MM.1S (cell line): ENCODE measurements around the gene PRKCE.

Experiments
- DNase-seq: peaks from one replicate; pipeline ENCODE4 v3.0.0-alpha.2; 2015
- H2AFZ ChIP-seq: fragments of 300-600 bp; sonication (generic); 2 replicates; pipeline ENCODE4 v1.6.0; 2016; ENCODE audit warnings: antibody characterized with exemption, low read length
- H3F3A ChIP-seq: fragments of 300-600 bp; sonication (generic); 2 replicates; pipeline ENCODE4 v1.6.1; 2016; ENCODE audit warnings: mild to moderate bottlenecking, antibody characterized with exemption, low read length, moderate library complexity, mixed read lengths; ENCODE audit not compliant: insufficient read depth
- H3K27ac ChIP-seq: fragments of 300-600 bp; sonication (generic); 2 replicates; pipeline ENCODE4 v1.5.1; 2016; ENCODE audit warnings: mild to moderate bottlenecking, low read length
- H3K27me3 ChIP-seq: fragments of 300-600 bp; sonication (generic); replicated peaks from 2 replicates; pipeline ENCODE4 v1.6.0; 2016; ENCODE audit warnings: low read length; ENCODE audit not compliant: insufficient read depth
- H3K36me3 ChIP-seq: fragments of 300-600 bp; sonication (generic); replicated peaks from 2 replicates; pipeline ENCODE4 v1.6.1; 2016; ENCODE audit warnings: mild to moderate bottlenecking, low read length, mixed read lengths; ENCODE audit not compliant: insufficient read depth
- H3K4me1 ChIP-seq: fragments of 300-600 bp; sonication (generic); 2 replicates; pipeline ENCODE4 v1.6.1; 2016; ENCODE audit warnings: low read length, mixed read lengths
- H3K4me2 ChIP-seq: fragments of 300-600 bp; sonication (generic); 2 replicates; pipeline ENCODE4 v1.6.0; 2016; ENCODE audit warnings: low read depth, low read length
- H3K4me3 ChIP-seq: fragments of 300-600 bp; sonication (generic); 2 replicates; pipeline ENCODE4 v1.5.1; 2016; ENCODE audit warnings: low read length, mixed read lengths
- H3K79me2 ChIP-seq: fragments of 300-600 bp; sonication (generic); 2 replicates; pipeline ENCODE4 v1.6.1; 2016; ENCODE audit warnings: mixed run types, low read length, mixed read lengths
- H3K9ac ChIP-seq: fragments of 300-600 bp; sonication (generic); 2 replicates; pipeline ENCODE4 v1.6.1; 2016; ENCODE audit warnings: low read length, mixed read lengths
- H3K9me2 ChIP-seq: fragments of 300-600 bp; sonication (generic); replicated peaks from 2 replicates; pipeline ENCODE4 v1.6.1; 2016; ENCODE audit warnings: mild to moderate bottlenecking, low read length, mixed read lengths; ENCODE audit not compliant: insufficient read depth
- H3K9me3 ChIP-seq: fragments of 300-600 bp; sonication (generic); replicated peaks from 2 replicates; pipeline ENCODE4 v1.6.1; 2016; ENCODE audit warnings: mild to moderate bottlenecking, low read length, mixed read lengths; ENCODE audit not compliant: insufficient read depth
- H4K20me1 ChIP-seq: fragments of 300-600 bp; sonication (generic); 2 replicates; pipeline ENCODE4 v1.6.1; 2016; ENCODE audit warnings: mild to moderate bottlenecking, low read length, moderate library complexity, mixed read lengths; ENCODE audit not compliant: insufficient read depth
- EZH2 ChIP-seq: fragments of 300-600 bp; sonication (generic); optimal IDR thresholded peaks from 2 replicates; pipeline ENCODE3; 2017; ENCODE audit warnings: low read depth, mild to moderate bottlenecking, antibody characterized with exemption, low read length, mixed read lengths
- EZH2phosphoT487 ChIP-seq: fragments of 300-600 bp; sonication (generic); IDR thresholded peaks from 2 replicates; pipeline ENCODE4 v1.6.1; 2018; ENCODE audit warnings: antibody characterized with exemption, low read length
- TF ChIP-seq, protein P1 (sequence below): fragments of 300-600 bp; sonication (generic); IDR thresholded peaks from 2 replicates; pipeline ENCODE4 v1.5.1; 2016; ENCODE audit warnings: antibody characterized with exemption, low read length, mixed read lengths

PRKCE gene

DNA sequence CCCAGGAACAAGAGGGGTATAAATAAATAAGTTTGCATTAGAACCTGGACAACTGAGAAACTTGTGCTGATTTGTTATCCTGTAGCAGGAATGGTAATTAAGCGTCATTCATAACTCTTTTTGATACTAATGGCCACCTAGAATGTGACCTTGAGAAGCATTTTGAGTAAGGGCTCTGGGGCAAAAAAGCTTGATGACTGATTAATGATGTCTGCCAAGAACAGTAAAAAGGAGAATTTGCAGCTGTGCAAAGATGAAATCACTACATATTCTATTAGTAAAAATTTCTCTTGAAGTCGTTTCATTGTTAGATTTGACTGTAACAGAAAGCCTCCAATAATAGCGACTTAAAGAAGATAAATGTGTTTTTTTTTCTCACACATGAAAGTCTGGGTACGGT is 157.7 kb downstream of the PRKCE start:
- no peaks in the 10 kb centered on the region for H3K9me3 ChIP-seq
- H3F3A ChIP-seq = no peaks in the 10 kb centered on the region
- H3K79me2 ChIP-seq = no peaks in the 10 kb centered on the region
- H3K4me2 ChIP-seq = no peak overlapping the region
- H3K27ac ChIP-seq = no peak overlapping the region
- H4K20me1 ChIP-seq = no peaks in the 10 kb centered on the region
- TF ChIP-seq EZH2 (no peak), EZH2phosphoT487 (no peak)
- TF ChIP-seq, protein P1, sequence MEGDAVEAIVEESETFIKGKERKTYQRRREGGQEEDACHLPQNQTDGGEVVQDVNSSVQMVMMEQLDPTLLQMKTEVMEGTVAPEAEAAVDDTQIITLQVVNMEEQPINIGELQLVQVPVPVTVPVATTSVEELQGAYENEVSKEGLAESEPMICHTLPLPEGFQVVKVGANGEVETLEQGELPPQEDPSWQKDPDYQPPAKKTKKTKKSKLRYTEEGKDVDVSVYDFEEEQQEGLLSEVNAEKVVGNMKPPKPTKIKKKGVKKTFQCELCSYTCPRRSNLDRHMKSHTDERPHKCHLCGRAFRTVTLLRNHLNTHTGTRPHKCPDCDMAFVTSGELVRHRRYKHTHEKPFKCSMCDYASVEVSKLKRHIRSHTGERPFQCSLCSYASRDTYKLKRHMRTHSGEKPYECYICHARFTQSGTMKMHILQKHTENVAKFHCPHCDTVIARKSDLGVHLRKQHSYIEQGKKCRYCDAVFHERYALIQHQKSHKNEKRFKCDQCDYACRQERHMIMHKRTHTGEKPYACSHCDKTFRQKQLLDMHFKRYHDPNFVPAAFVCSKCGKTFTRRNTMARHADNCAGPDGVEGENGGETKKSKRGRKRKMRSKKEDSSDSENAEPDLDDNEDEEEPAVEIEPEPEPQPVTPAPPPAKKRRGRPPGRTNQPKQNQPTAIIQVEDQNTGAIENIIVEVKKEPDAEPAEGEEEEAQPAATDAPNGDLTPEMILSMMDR = no peak
- no peak overlapping the region for H2AFZ ChIP-seq
- H3K36me3 ChIP-seq = no peaks in the 10 kb centered on the region
- no peaks in the 10 kb centered on the region for H3K27me3 ChIP-seq
- no peak overlapping the region for H3K4me3 ChIP-seq
- H3K4me1 ChIP-seq = no peaks in the 10 kb centered on the region
- DNase-seq = no peak
- no peaks in the 10 kb centered on the region for H3K9me2 ChIP-seq
- H3K9ac ChIP-seq = no peak overlapping the region

DNA sequence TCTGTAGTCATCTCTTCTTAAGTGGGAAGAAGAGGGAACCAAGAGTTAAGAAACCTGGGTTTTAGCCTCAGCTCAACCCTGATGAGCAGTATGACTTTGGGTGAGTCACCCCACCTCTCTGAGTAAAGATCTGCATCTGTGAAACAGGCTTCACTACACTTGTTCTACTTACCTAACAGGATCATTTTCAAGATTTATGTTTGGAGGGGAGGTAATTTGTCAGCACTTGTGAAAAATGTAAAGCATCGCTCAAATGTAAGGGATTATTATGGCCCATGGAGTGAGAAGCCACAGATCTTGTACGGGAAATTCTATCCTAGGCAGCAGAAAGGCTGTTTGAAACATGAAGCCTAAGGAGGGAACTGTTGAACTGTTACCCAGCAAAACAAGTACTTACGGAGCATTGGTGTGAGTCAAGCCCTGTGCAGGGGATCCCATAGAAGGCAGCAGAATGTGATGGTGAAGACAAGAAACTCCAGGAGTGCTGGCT is 160.6 kb downstream of the PRKCE start:
- Histone ChIP-seq H3K27me3 (no peaks in the 10 kb centered on the region), H3K36me3 (no peaks in the 10 kb centered on the region), H3K4me3 (no peak overlapping the region), H3K79me2 (no peaks in the 10 kb centered on the region), H3K9me3 (no peaks in the 10 kb centered on the region), H3K27ac (no peak overlapping the region), H4K20me1 (no peaks in the 10 kb centered on the region), H3K4me1 (no peaks in the 10 kb centered on the region), H3K9ac (no peak overlapping the region), H3K4me2 (no peak overlapping the region), H3F3A (no peaks in the 10 kb centered on the region), H2AFZ (no peak overlapping the region), H3K9me2 (no peaks in the 10 kb centered on the region)
- no peak for DNase-seq
- TF ChIP-seq EZH2 (no peak), EZH2phosphoT487 (no peak)
- TF ChIP-seq, protein P1 = no peak

DNA sequence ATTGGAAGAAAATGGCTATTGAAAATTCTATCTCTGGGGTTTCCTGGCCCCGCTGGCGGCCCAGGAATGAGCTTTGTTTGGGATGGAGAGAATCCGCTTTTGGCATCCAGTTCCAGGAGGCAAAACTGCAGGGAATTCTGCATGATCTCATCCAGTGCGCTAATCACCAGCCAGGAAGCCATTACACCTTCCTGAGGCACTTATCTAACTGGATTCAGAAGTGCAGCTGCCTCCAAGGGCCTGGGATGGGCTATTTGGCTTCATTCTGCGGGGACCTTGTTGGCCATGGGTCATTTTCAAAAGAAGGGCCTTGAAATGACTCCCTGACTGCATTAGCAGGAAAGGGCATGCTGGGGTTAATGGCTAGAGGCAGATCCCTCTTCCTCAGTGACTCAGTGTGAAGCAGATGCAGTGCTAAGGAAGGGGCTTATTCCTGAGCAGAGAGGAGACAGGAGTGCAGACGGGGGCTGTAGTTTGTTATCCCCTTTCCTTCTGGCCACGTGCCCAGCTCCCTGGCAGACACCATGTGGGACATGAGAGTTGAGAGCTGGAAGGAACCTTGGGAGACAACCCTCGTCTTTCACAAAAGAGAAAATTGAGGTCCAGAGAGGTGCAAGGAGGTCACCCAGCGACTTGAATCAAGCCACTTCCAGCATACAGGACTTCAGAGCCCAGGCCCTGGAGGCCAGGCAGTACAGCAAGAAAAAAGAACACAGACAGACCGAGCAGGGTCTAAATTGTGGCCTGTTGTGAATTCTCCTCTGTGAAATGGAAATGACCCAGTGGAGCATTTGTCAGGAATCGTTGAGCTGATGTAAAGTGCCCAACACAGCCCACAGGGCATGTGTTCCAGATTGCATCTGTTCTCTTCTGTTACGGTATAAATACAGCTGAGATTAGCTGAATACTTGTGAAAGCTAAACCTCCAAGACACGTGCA is 161.8 kb downstream of the PRKCE start:
- Histone ChIP-seq H3K27ac (no peak overlapping the region), H3K9me3 (no peaks in the 10 kb centered on the region), H2AFZ (no peak overlapping the region), H3F3A (no peaks in the 10 kb centered on the region), H4K20me1 (no peaks in the 10 kb centered on the region), H3K36me3 (no peaks in the 10 kb centered on the region), H3K9me2 (no peaks in the 10 kb centered on the region), H3K27me3 (no peaks in the 10 kb centered on the region), H3K9ac (no peak overlapping the region), H3K4me1 (no peaks in the 10 kb centered on the region), H3K4me3 (no peak overlapping the region), H3K4me2 (no peak overlapping the region), H3K79me2 (no peaks in the 10 kb centered on the region)
- no peak for DNase-seq
- TF ChIP-seq EZH2 (no peak), EZH2phosphoT487 (no peak)
- TF ChIP-seq, protein P1 = no peak
